ENCODE data around the gene TTC1. TPM values are rescaled to one million over a fixed set of nuclear protein-coding genes. Genes with fewer than 3 reads are reported as not detected.

The TTC1 gene
- total and polyA plus RNA-seq, 9 of the 15 experiments (the other 6 are each of a cell fraction or from before 2014, with no cell fraction given) = 51.9 to 173 (median 87.7) TPM

- no peaks in the 10 kb centered on the region; the same call in 1 of the 2 replicates for H4K20me1 ChIP-seq (replicated peaks; ENCODE audit: control insufficient read depth, insufficient read depth, low read length)
- TF ChIP-seq ZNF830 (CRISPR knock-in tag; IDR thresholded peaks at IDR 0.05) = no peak
- no peak for TF ChIP-seq HMBOX1 (IDR thresholded peaks at IDR 0.05)
- no peak for TF ChIP-seq E2F3 (CRISPR knock-in tag; IDR thresholded peaks at IDR 0.05)
- TF ChIP-seq ZNF717 (CRISPR knock-in tag; IDR thresholded peaks at IDR 0.05) = no peak
- no peak for TF ChIP-seq NR2C1 (IDR thresholded peaks at IDR 0.05)
- no peak for TF ChIP-seq NR2C1 (tag; IDR thresholded peaks at IDR 0.05)
- TF ChIP-seq SMAD3 (CRISPR knock-in tag; conservative IDR thresholded peaks at IDR 0.05) = no peak
- TF ChIP-seq MLX (CRISPR knock-in tag; conservative IDR thresholded peaks at IDR 0.05) = no peak
- TF ChIP-seq ZNF592 (IDR thresholded peaks at IDR 0.05) = no peak
- TF ChIP-seq NR3C1 (CRISPR knock-in tag; IDR thresholded peaks at IDR 0.05) = no peak
- TF ChIP-seq DEAF1 (CRISPR knock-in tag; IDR thresholded peaks at IDR 0.05) = no peak
- TF ChIP-seq ZNF347 (CRISPR knock-in tag; IDR thresholded peaks at IDR 0.05; ENCODE audit: low read depth) = no peak
- H3K4me1 ChIP-seq (replicated peaks in 1 of 2; ENCODE audit: control insufficient read depth in 2 of 2, insufficient read depth in 2 of 2, low read length in 2 of 2) = peaks cover 5 to 6% of the 10 kb centered on the region in 2 experiments; a peak in 3 of 5 replicates
- no peaks in the 10 kb centered on the region for H3K27me3 ChIP-seq (ENCODE audit: control insufficient read depth in 2 of 2, insufficient read depth in 2 of 2, low read length in 2 of 2)
- H3K9me3 ChIP-seq (replicated peaks; ENCODE audit: control insufficient read depth, insufficient read depth, low read depth, low read length) = no peaks in the 10 kb centered on the region
- H3K4me3 ChIP-seq = no peak overlapping the region
- ChIA-PET CTCF (ENCODE audit: low intra/inter-chr PET ratio) (no interaction called here), POLR2A (no interaction called here)
- WGBS (ENCODE audit: insufficient coverage, low coverage, missing lambda C conversion rate) = 95% methylated on average over 4 of the region's 4 CpGs
- H3K9me1 ChIP-seq (ENCODE audit: control insufficient read depth, insufficient read depth, low read length) = no peaks in the 10 kb centered on the region
- intact Hi-C loops (cut with micrococcal nuclease) = no loop called here
- H3K9ac ChIP-seq (ENCODE audit: insufficient read depth in 1 of 2, low read depth in 2 of 2, low read length in 2 of 2) = no peak overlapping the region
- no TSS peak for BruUV-seq (replicated peaks)
- no peaks in the 10 kb centered on the region for H3K79me2 ChIP-seq (ENCODE audit: control insufficient read depth, insufficient read depth, low read length)
- in situ Hi-C loops (cut with MboI) = no loop called here
- no peak overlapping the region for H3K27ac ChIP-seq (ENCODE audit: extremely low read depth, low read depth, low read length)
- FAIRE-seq (no peak), DNase-seq (ENCODE audit: extremely low read depth in 1 of 4, low spot score in 3 of 4) (no peak), ATAC-seq (no peak)
- H3K36me3 ChIP-seq (ENCODE audit: control insufficient read depth, insufficient read depth, low read length) = peaks cover 60% of the 10 kb centered on the region; the same call in 2 of the 3 replicates
- H2AFZ ChIP-seq (ENCODE audit: low read depth, low read length) = no peak overlapping the region
- H3K4me2 ChIP-seq (ENCODE audit: insufficient read depth, low read length) = no peak overlapping the region
Observed at GRCh38 chr5:160060001-160060400, 51.1 kb downstream of the TTC1 start.

Measured in K562 (cell line).